OCI-LY1 (cell line): ENCODE results near the gene RBM34.

Experiments
- H2AFZ ChIP-seq: fragments of 200-600 bp; sonication (generic), shearing (Covaris generic); 2 replicates; pipeline ENCODE4 v1.6.0; 2014; ENCODE audit warnings: antibody characterized with exemption, mild to moderate bottlenecking, low read length
- H3F3A ChIP-seq: fragments of 200-600 bp; sonication (generic), shearing (Covaris generic); 2 replicates; pipeline ENCODE4 v1.6.0; 2014; ENCODE audit warnings: mild to moderate bottlenecking, antibody characterized with exemption, low read length, moderate library complexity; ENCODE audit not compliant: insufficient read depth
- H3K27ac ChIP-seq: fragments of 200-600 bp; sonication (generic); 2 replicates; pipeline ENCODE4 v1.5.1; 2014; ENCODE audit warnings: low read length, mixed run types, mild to moderate bottlenecking, low read depth; ENCODE audit not compliant: poor library complexity, severe bottlenecking
- H3K27me3 ChIP-seq: fragments of 200-600 bp; sonication (generic); 2 replicates; pipeline ENCODE4 v1.6.0; 2014; ENCODE audit warnings: antibody characterized with exemption, mild to moderate bottlenecking, low read length, moderate library complexity; ENCODE audit not compliant: insufficient read depth
- H3K36me3 ChIP-seq: fragments of 200-600 bp; sonication (generic); 2 replicates; pipeline ENCODE4 v1.6.1; 2014; ENCODE audit warnings: mild to moderate bottlenecking, antibody characterized with exemption, low read length, moderate library complexity, mixed read lengths; ENCODE audit not compliant: insufficient read depth
- H3K4me1 ChIP-seq: fragments of 200-600 bp; sonication (generic); 2 replicates; pipeline ENCODE4 v1.5.1; 2014; ENCODE audit warnings: mild to moderate bottlenecking, low read length, moderate library complexity; ENCODE audit not compliant: insufficient read depth, severe bottlenecking
- H3K4me2 ChIP-seq: fragments of 200-600 bp; sonication (generic), shearing (Covaris generic); 2 replicates; pipeline ENCODE4 v1.6.1; 2014; ENCODE audit warnings: low read length
- H3K4me3 ChIP-seq: fragments of 200-600 bp; sonication (generic); 2 replicates; pipeline ENCODE4 v1.5.1; 2014; ENCODE audit warnings: low read length, low read depth, mild to moderate bottlenecking, mixed read lengths; ENCODE audit not compliant: poor library complexity, severe bottlenecking
- H3K79me2 ChIP-seq: fragments of 200-600 bp; shearing (Covaris generic); 2 replicates; pipeline ENCODE4 v1.6.1; 2016; ENCODE audit warnings: mixed run types, low read length, mixed read lengths; ENCODE audit not compliant: insufficient read depth
- H3K9ac ChIP-seq: fragments of 200-600 bp; sonication (generic), shearing (Covaris generic); 2 replicates; pipeline ENCODE4 v1.6.1; 2014; ENCODE audit warnings: mild to moderate bottlenecking, low read length, mixed read lengths
- H3K9me2 ChIP-seq: fragments of 200-600 bp; sonication (generic), shearing (Covaris generic); 2 replicates; pipeline ENCODE4 v1.6.1; 2014; ENCODE audit warnings: low read depth, mild to moderate bottlenecking, low read length, mixed read lengths
- H3K9me3 ChIP-seq: fragments of 200-600 bp; shearing (Covaris generic); 2 replicates; pipeline ENCODE4 v1.6.1; 2014; ENCODE audit warnings: low read length, mixed read lengths
- H4K20me1 ChIP-seq: fragments of 200-600 bp; sonication (generic), shearing (Covaris generic); 2 replicates; pipeline ENCODE4 v1.6.0; 2016; ENCODE audit warnings: mild to moderate bottlenecking, low read length; ENCODE audit not compliant: insufficient read depth
- CTCF ChIP-seq: fragments of 200-600 bp; sonication (generic), shearing (Covaris generic); IDR thresholded peaks from 2 replicates; pipeline ENCODE4 v1.5.1; 2017; ENCODE audit warnings: mild to moderate bottlenecking, antibody characterized with exemption, low read length, moderate library complexity, mixed read lengths
- EZH2 ChIP-seq: fragments of 200-600 bp; sonication (generic), shearing (Covaris generic); IDR thresholded peaks from 2 replicates; pipeline ENCODE4 v1.8.0; 2017; ENCODE audit warnings: borderline replicate concordance, mixed run types, mild to moderate bottlenecking, antibody characterized with exemption, low read length, moderate library complexity, mixed read lengths

RBM34 gene

GRCh38 chr1:235102259-235102582 lies 58.8 kb downstream of the RBM34 start:
- H3K9me2 ChIP-seq: no peaks in the 10 kb centered on the region
- 0 out of 2 replicates have a peak, but pooled peaks cover 2% of the 10 kb centered on the region for H3K36me3 ChIP-seq
- no peaks in the 10 kb centered on the region for H4K20me1 ChIP-seq
- no peak overlapping the region for H3K4me2 ChIP-seq
- H3K79me2 ChIP-seq: no peaks in the 10 kb centered on the region
- TF ChIP-seq CTCF: no peak
- no peak for TF ChIP-seq EZH2
- H3K9ac ChIP-seq: no peak overlapping the region
- H3K4me1 ChIP-seq: peaks cover 29% of the 10 kb centered on the region
- no peaks in the 10 kb centered on the region for H3K27me3 ChIP-seq
- no peaks in the 10 kb centered on the region for H3K9me3 ChIP-seq
- H3F3A ChIP-seq: no peaks in the 10 kb centered on the region
- no peak overlapping the region for H2AFZ ChIP-seq
- H3K4me3 ChIP-seq: no peak overlapping the region
- no peak overlapping the region for H3K27ac ChIP-seq

GRCh38 chr1:235101558-235102258 lies 59.3 kb downstream of the RBM34 start:
- Histone ChIP-seq H4K20me1 (no peaks in the 10 kb centered on the region), H3K4me1 (peaks cover 29% of the 10 kb centered on the region), H3K27ac (no peak overlapping the region), H2AFZ (no peak overlapping the region), H3K79me2 (no peaks in the 10 kb centered on the region), H3K9ac (no peak overlapping the region), H3K27me3 (no peaks in the 10 kb centered on the region), H3K9me2 (no peaks in the 10 kb centered on the region), H3F3A (no peaks in the 10 kb centered on the region), H3K36me3 (no peaks in the 10 kb centered on the region), H3K4me2 (no peak overlapping the region), H3K4me3 (no peak overlapping the region), H3K9me3 (no peaks in the 10 kb centered on the region)
- TF ChIP-seq EZH2 (no peak), CTCF (no peak)

- Histone ChIP-seq H3K36me3 (no peaks in the 10 kb centered on the region), H3F3A (no peaks in the 10 kb centered on the region), H3K9me3 (no peaks in the 10 kb centered on the region), H3K9ac (no peak overlapping the region), H2AFZ (no peak overlapping the region), H3K27ac (peak overlapping the region; percentile 26), H3K27me3 (no peaks in the 10 kb centered on the region), H4K20me1 (no peaks in the 10 kb centered on the region), H3K9me2 (no peaks in the 10 kb centered on the region), H3K79me2 (no peaks in the 10 kb centered on the region), H3K4me3 (no peak overlapping the region), H3K4me2 (no peak overlapping the region), H3K4me1 (peaks cover 24% of the 10 kb centered on the region)
- no peak for TF ChIP-seq CTCF
- TF ChIP-seq EZH2: no peak
These were observed 60.8 kb downstream of the RBM34 start for GRCh38 chr1:235100194-235100772.
